ENCODE results near the gene MED26.

Gene MED26

GRCh38 chr19:16611121-16611520 lies 16.9 kb downstream of the MED26 start:
- DNase-seq = no peak

- no peak for DNase-seq
Measured at GRCh38 chr19:16609511-16610200, 18.3 kb downstream of the MED26 start.

GRCh38 chr19:16608290-16608739 lies 19.7 kb downstream of the MED26 start:
- DNase-seq = no peak

GRCh38 chr19:16607819-16608218 lies 20.2 kb downstream of the MED26 start:
- no peak for DNase-seq

GRCh38 chr19:16605553-16605994 lies 22.4 kb downstream of the MED26 start:
- DNase-seq = no peak

GRCh38 chr19:16605115-16605514 lies 22.9 kb downstream of the MED26 start:
- no peak for DNase-seq

GRCh38 chr19:16604615-16605014 lies 23.4 kb downstream of the MED26 start:
- DNase-seq = no peak

- no peak for DNase-seq
Measured at GRCh38 chr19:16603090-16603489, 24.9 kb downstream of the MED26 start.

GRCh38 chr19:16601378-16602052 lies 26.5 kb downstream of the MED26 start:
- DNase-seq = no peak

- no peak for DNase-seq
Measured at GRCh38 chr19:16600824-16601223, 27.2 kb downstream of the MED26 start.

GRCh38 chr19:16599655-16600346 lies 28.2 kb downstream of the MED26 start:
- no peak for DNase-seq

GRCh38 chr19:16598848-16599247 lies 29.2 kb downstream of the MED26 start:
- DNase-seq = no peak

GRCh38 chr19:16596399-16596798 lies 31.6 kb downstream of the MED26 start:
- no peak for DNase-seq

- peak in 1 of 2 donors; percentile 18 for DNase-seq
Measured at GRCh38 chr19:16595097-16595496, 32.9 kb downstream of the MED26 start.

GRCh38 chr19:16594681-16595091 lies 33.3 kb downstream of the MED26 start:
- DNase-seq = peak; percentile 44 to 67

- peak; percentile 73 to 76 for DNase-seq
Measured at GRCh38 chr19:16594131-16594586, 33.8 kb downstream of the MED26 start.

- no peak for DNase-seq
Measured at GRCh38 chr19:16593181-16593580, 34.8 kb downstream of the MED26 start.

GRCh38 chr19:16591803-16592556 lies 36.0 kb downstream of the MED26 start:
- DNase-seq = no peak

GRCh38 chr19:16590876-16591802 lies 36.9 kb downstream of the MED26 start:
- DNase-seq = no peak

- DNase-seq = no peak
Measured at GRCh38 chr19:16589917-16590316, 38.1 kb downstream of the MED26 start.

- no peak for DNase-seq
Measured at GRCh38 chr19:16588824-16589577, 39.0 kb downstream of the MED26 start.
